IMR-90 (cell line): Measurements from ENCODE around the gene UBXN2A. TPM values are rescaled to one million over a fixed set of nuclear protein-coding genes. Genes with fewer than 3 reads are reported as not detected.

Source experiments
- ATAC-seq: fragments of 200-7000 bp; cut with Tn5 transposase; 2 replicates; pipeline ENCODE4 v1.9.1; 2020; ENCODE audit warnings: low read depth, mild to moderate bottlenecking, moderate library complexity
- BruUV-seq: library from RNA; stranded (reverse); fragments of 400-500 nt; replicated peaks from 2 replicates; lab custom pipeline; 2021; lab: Mats Ljungman, UMichigan
- CTCF ChIA-PET: fragments of 300-600 bp; formaldehyde crosslinking; extraction: SDS; loops from one replicate; lab custom pipeline; 2021; ENCODE audit warnings: antibody characterized with exemption; lab: Yijun Ruan, JAX
- POLR2A ChIA-PET: fragments of 300-600 bp; sonication (Branson Sonifier 250); formaldehyde crosslinking; loops from one replicate; lab custom pipeline; 2022; ENCODE audit warnings: antibody characterized with exemption; ENCODE audit not compliant: unreplicated experiment; lab: Charles Lee
- DNase-seq: peaks from one replicate; pipeline ENCODE4 v3.0.0; 2013
- H2AFZ ChIP-seq: replicated peaks from 2 replicates; pipeline ENCODE3; 2013; ENCODE audit warnings: low read length, mild to moderate bottlenecking; ENCODE audit not compliant: poor library complexity
- H2AK5ac ChIP-seq: 2 replicates; pipeline ENCODE4 v1.6.1; 2013; ENCODE audit warnings: low read depth, low read length, inconsistent platforms
- H2AK9ac ChIP-seq: replicated peaks from 2 replicates; pipeline ENCODE3; 2013; ENCODE audit warnings: mild to moderate bottlenecking, low read depth, low read length, moderate library complexity; ENCODE audit not compliant: poor library complexity
- H2BK120ac ChIP-seq: 2 replicates; pipeline ENCODE4 v1.6.1; 2013; ENCODE audit warnings: low read depth, low read length, inconsistent platforms
- H2BK15ac ChIP-seq: 3 replicates; pipeline ENCODE4 v1.6.1; 2013; ENCODE audit warnings: low read depth, low read length, inconsistent platforms
- H2BK20ac ChIP-seq: 2 replicates; pipeline ENCODE4 v1.6.1; 2013; ENCODE audit warnings: low read depth, mild to moderate bottlenecking, inconsistent platforms, low read length, moderate library complexity
- H2BK5ac ChIP-seq: 2 replicates; pipeline ENCODE4 v1.6.1; 2013; ENCODE audit warnings: mild to moderate bottlenecking, low read depth, low read length, inconsistent platforms; ENCODE audit not compliant: poor library complexity, severe bottlenecking
- H3K14ac ChIP-seq: replicated peaks from 2 replicates; pipeline ENCODE4 v1.6.1; 2013; ENCODE audit warnings: low read depth, low read length, inconsistent platforms
- H3K18ac ChIP-seq: 2 replicates; pipeline ENCODE4 v1.6.1; 2013; ENCODE audit warnings: low read depth, low read length, control low read depth
- H3K23ac ChIP-seq: 2 replicates; pipeline ENCODE4 v1.6.1; 2013; ENCODE audit warnings: low read depth, low read length, inconsistent platforms
- H3K27ac ChIP-seq: 2 replicates; pipeline ENCODE4 v1.5.1; 2013; ENCODE audit warnings: mild to moderate bottlenecking, control low read depth, low read length; ENCODE audit not compliant: insufficient read depth
- H3K27me3 ChIP-seq: 2 replicates; pipeline ENCODE4 v1.6.1; 2013; ENCODE audit warnings: low read length; ENCODE audit not compliant: control insufficient read depth, insufficient read depth
- H3K36me3 ChIP-seq: 2 replicates; pipeline ENCODE4 v1.6.1; 2013; ENCODE audit warnings: low read length, mixed read lengths; ENCODE audit not compliant: control insufficient read depth, insufficient read depth
- H3K4ac ChIP-seq: 2 replicates; pipeline ENCODE4 v1.6.1; 2013; ENCODE audit warnings: low read depth, low read length, inconsistent platforms
- H3K4me1 ChIP-seq: 2 replicates; pipeline ENCODE4 v1.6.1; 2013; ENCODE audit warnings: low read length, mixed read lengths; ENCODE audit not compliant: control insufficient read depth, insufficient read depth
- H3K4me2 ChIP-seq: 2 replicates; pipeline ENCODE4 v1.6.1; 2013; ENCODE audit warnings: low read depth, mild to moderate bottlenecking, control low read depth, low read length, moderate library complexity
- H3K4me3 ChIP-seq: 2 replicates; pipeline ENCODE4 v1.5.1; 2013; ENCODE audit warnings: low read depth, mild to moderate bottlenecking, control low read depth, low read length, moderate library complexity; ENCODE audit not compliant: insufficient read depth
- H3K56ac ChIP-seq: 2 replicates; pipeline ENCODE4 v1.6.1; 2013; ENCODE audit warnings: low read length, inconsistent platforms; ENCODE audit not compliant: insufficient read depth; ENCODE audit errors: extremely low read depth
- H3K79me1 ChIP-seq, 2 experiments: 2 replicates each; pipeline ENCODE4 v1.6.1; 2013; ENCODE audit warnings: low read length in 2 of 2, inconsistent platforms in 1 of 2, low read depth in 1 of 2
- H3K9ac ChIP-seq: 2 replicates; pipeline ENCODE4 v1.6.1; 2013; ENCODE audit warnings: low read depth, low read length, control low read depth
- H3K9me1 ChIP-seq: 2 replicates; pipeline ENCODE4 v1.6.1; 2013; ENCODE audit warnings: low read length, inconsistent platforms; ENCODE audit not compliant: insufficient read depth
- H3K9me3 ChIP-seq: 2 replicates; pipeline ENCODE4 v1.6.1; 2013; ENCODE audit warnings: low read length; ENCODE audit not compliant: control insufficient read depth, insufficient read depth
- H4K20me1 ChIP-seq: 2 replicates; pipeline ENCODE4 v1.6.1; 2013; ENCODE audit warnings: low read length, inconsistent platforms; ENCODE audit not compliant: insufficient read depth
- H4K5ac ChIP-seq: 2 replicates; pipeline ENCODE4 v1.6.1; 2013; ENCODE audit warnings: mild to moderate bottlenecking, low read depth, low read length, control low read depth
- H4K8ac ChIP-seq, 2 experiments: 2 replicates each; pipeline ENCODE4 v1.6.1; 2013; ENCODE audit warnings: low read depth in 2 of 2, low read length in 2 of 2, control low read depth in 1 of 2, inconsistent platforms in 1 of 2
- H4K91ac ChIP-seq: 2 replicates; pipeline ENCODE4 v1.6.1; 2013; ENCODE audit warnings: low read depth, low read length, inconsistent platforms; ENCODE audit not compliant: insufficient read depth
- BHLHE40 ChIP-seq: fragments of 150-350 bp; IDR thresholded peaks from 2 replicates; pipeline ENCODE4 v1.6.1; 2016; ENCODE audit warnings: mild to moderate bottlenecking, low read depth, low read length
- CEBPB ChIP-seq: IDR thresholded peaks from 2 replicates; pipeline ENCODE4 v1.6.1; 2012; ENCODE audit warnings: low read depth, low read length, improper control_type of control experiment
- CHD1 ChIP-seq: IDR thresholded peaks from 2 replicates; pipeline ENCODE4 v1.6.1; 2012; ENCODE audit warnings: low read depth, low read length, improper control_type of control experiment
- MAFK ChIP-seq: IDR thresholded peaks from 2 replicates; pipeline ENCODE4 v1.6.1; 2012; ENCODE audit warnings: low read depth, low read length, improper control_type of control experiment
- MAZ ChIP-seq: IDR thresholded peaks from 2 replicates; pipeline ENCODE4 v1.6.1; 2012; ENCODE audit warnings: low read depth, mild to moderate bottlenecking, low read length, improper control_type of control experiment, moderate library complexity, borderline replicate concordance
- MXI1 ChIP-seq: IDR thresholded peaks from 2 replicates; pipeline ENCODE4 v1.6.1; 2012; ENCODE audit warnings: low read depth, mild to moderate bottlenecking, low read length, moderate library complexity, borderline replicate concordance
- NFE2L2 ChIP-seq: fragments of 150-350 bp; IDR thresholded peaks from 2 replicates; pipeline ENCODE4 v1.6.1; 2016; ENCODE audit warnings: low read depth, mild to moderate bottlenecking, low read length
- POLR2A ChIP-seq: IDR thresholded peaks from 2 replicates; pipeline ENCODE4 v1.6.1; 2012; ENCODE audit warnings: mild to moderate bottlenecking, low read depth, low read length
- RAD21 ChIP-seq: IDR thresholded peaks from 2 replicates; pipeline ENCODE4 v1.6.1; 2012; ENCODE audit warnings: low read length, improper control_type of control experiment
- RCOR1 ChIP-seq: IDR thresholded peaks from 2 replicates; pipeline ENCODE4 v1.6.1; 2012; ENCODE audit warnings: mild to moderate bottlenecking, low read length, improper control_type of control experiment; ENCODE audit not compliant: insufficient replicate concordance
- RFX5 ChIP-seq: IDR thresholded peaks from 2 replicates; pipeline ENCODE4 v1.8.0; 2012; ENCODE audit warnings: low read depth, mild to moderate bottlenecking, low read length, moderate library complexity
- SMC3 ChIP-seq: fragments of 150-350 bp; IDR thresholded peaks from 2 replicates; pipeline ENCODE4 v1.6.1; 2016; ENCODE audit warnings: low read depth, mild to moderate bottlenecking, antibody characterized with exemption, low read length, moderate library complexity
- WGBS, 2 experiments: methylation state at CpG; one replicate each; pipeline versions ENCODE4 v1.1.5 to v1.1.7; 2013; ENCODE audit warnings: missing lambda C conversion rate in 2 of 2; ENCODE audit not compliant: insufficient read length in 1 of 2; ENCODE audit errors: extremely low coverage in 2 of 2; 5-methylcytosine and 5-hydroxymethylcytosine counted together
- dilution Hi-C: fragments of 300-500 bp; cut with HindIII; formaldehyde crosslinking; loops from one replicate; pipeline ENCODE4 v1.14.3; 2018; ENCODE audit warnings: low sequenced_read_pairs; ENCODE audit not compliant: unreplicated experiment
- in situ Hi-C: fragments of 300-500 bp; cut with MboI; formaldehyde crosslinking; loops from 3 replicates; pipeline ENCODE4 v1.14.3; 2019; ENCODE audit warnings: low sequenced_read_pairs, inconsistent platforms, mixed read lengths
- intact Hi-C: fragments of 100-400 bp; cut with micrococcal nuclease; formaldehyde crosslinking; loops from 2 replicates; pipeline ENCODE4 v1.10.0; 2022
- polyA plus RNA-seq, 3 experiments: library from polyadenylated mRNA; depleted of rRNA; stranded (reverse); fragments of >200 nt; gene quantifications; 2 replicates each; pipeline ENCODE4 v1.2.3, GENCODE V29; 2012; ENCODE audit warnings: low replicate concordance in 1 of 3
- total RNA-seq: library from RNA; depleted of rRNA; stranded (reverse); fragments of >200 nt; gene quantifications from 2 replicates; pipeline ENCODE4 v1.2.3, GENCODE V29; 2012
- TF ChIP-seq, protein P1 (sequence below): fragments of 150-350 bp; IDR thresholded peaks from 2 replicates; pipeline ENCODE4 v1.6.1; 2017; ENCODE audit warnings: mild to moderate bottlenecking, antibody characterized with exemption, low read length, low read depth
- TF ChIP-seq, protein P2 (sequence below): conservative IDR thresholded peaks from 2 replicates; pipeline ENCODE4 v1.5.1; 2012; ENCODE audit warnings: mild to moderate bottlenecking, low read depth, low read length, improper control_type of control experiment
- TF ChIP-seq, protein P3 (sequence below): fragments of 150-350 bp; IDR thresholded peaks from 2 replicates; pipeline ENCODE4 v1.6.1; 2016; ENCODE audit warnings: low read depth, mild to moderate bottlenecking, low read length, moderate library complexity, borderline replicate concordance

UBXN2A gene
- total and polyA plus RNA-seq, 2 of the 4 experiments (the other 2 are of a cell fraction), result 4.6 to 7.7 TPM

DNA sequence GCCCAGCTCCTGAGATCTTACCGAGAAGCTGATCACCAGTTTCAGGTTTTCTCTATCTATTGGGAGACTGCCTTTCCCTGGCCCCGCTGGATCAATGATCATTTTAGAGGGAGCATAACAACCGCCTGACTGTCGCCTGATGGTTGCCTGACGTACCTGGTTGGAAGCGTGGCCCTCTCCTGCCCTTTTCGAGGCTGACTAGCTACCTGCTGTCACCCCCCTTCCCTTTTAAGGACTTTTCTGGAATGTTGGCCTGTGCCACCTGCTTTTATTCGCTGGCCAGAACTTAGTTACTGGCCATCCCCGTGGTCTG, 69.1 kb downstream of the UBXN2A start:
- H3K56ac ChIP-seq, result no peak overlapping the region
- no peaks in the 10 kb centered on the region for H3K36me3 ChIP-seq
- no peak overlapping the region for H3K27ac ChIP-seq
- ChIA-PET CTCF (no interaction called here), POLR2A (interaction anchor here (0.6 kb wide), 1 partner anchor 211 kb away, joined by 3 read pairs; no protein-coding TSS in a partner anchor)
- H3K79me1 ChIP-seq, result no peaks in the 10 kb centered on the region; a peak in 1 of 4 replicates
- no peak overlapping the region; the same call in 1 of the 2 replicates for H3K4me2 ChIP-seq
- H3K4me1 ChIP-seq, result peaks cover 1% of the 10 kb centered on the region; the same call in 1 of the 2 replicates
- no peak overlapping the region for H2AK5ac ChIP-seq
- H2BK120ac ChIP-seq, result no peak overlapping the region
- 100% methylated on average over 1 of the region's 9 CpGs; no CpG with 5 or more reads in 1 of the 2 experiments for WGBS, 2 experiments
- no peak overlapping the region for H2BK15ac ChIP-seq
- H3K27me3 ChIP-seq, result peaks cover 8% of the 10 kb centered on the region
- no peak overlapping the region for H4K91ac ChIP-seq
- dilution Hi-C loops, result no loop called here
- no peak overlapping the region for H3K9ac ChIP-seq
- no peaks in the 10 kb centered on the region for H4K20me1 ChIP-seq
- H3K4ac ChIP-seq, result no peak overlapping the region
- BruUV-seq, result no TSS peak
- H3K18ac ChIP-seq, result no peak overlapping the region
- intact Hi-C loops, result no loop called here
- DNase-seq (no peak), ATAC-seq (no peak)
- peak overlapping the region; percentile 44 for H2AK9ac ChIP-seq
- TF ChIP-seq RCOR1 (no peak), RFX5 (no peak), NFE2L2 (no peak), MAZ (no peak), BHLHE40 (no peak), POLR2A (no peak), MXI1 (no peak), SMC3 (no peak), MAFK (no peak), CHD1 (no peak), CEBPB (no peak), RAD21 (no peak)
- TF ChIP-seq, protein P1, sequence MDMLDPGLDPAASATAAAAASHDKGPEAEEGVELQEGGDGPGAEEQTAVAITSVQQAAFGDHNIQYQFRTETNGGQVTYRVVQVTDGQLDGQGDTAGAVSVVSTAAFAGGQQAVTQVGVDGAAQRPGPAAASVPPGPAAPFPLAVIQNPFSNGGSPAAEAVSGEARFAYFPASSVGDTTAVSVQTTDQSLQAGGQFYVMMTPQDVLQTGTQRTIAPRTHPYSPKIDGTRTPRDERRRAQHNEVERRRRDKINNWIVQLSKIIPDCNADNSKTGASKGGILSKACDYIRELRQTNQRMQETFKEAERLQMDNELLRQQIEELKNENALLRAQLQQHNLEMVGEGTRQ, result no peak
- TF ChIP-seq, protein P2, sequence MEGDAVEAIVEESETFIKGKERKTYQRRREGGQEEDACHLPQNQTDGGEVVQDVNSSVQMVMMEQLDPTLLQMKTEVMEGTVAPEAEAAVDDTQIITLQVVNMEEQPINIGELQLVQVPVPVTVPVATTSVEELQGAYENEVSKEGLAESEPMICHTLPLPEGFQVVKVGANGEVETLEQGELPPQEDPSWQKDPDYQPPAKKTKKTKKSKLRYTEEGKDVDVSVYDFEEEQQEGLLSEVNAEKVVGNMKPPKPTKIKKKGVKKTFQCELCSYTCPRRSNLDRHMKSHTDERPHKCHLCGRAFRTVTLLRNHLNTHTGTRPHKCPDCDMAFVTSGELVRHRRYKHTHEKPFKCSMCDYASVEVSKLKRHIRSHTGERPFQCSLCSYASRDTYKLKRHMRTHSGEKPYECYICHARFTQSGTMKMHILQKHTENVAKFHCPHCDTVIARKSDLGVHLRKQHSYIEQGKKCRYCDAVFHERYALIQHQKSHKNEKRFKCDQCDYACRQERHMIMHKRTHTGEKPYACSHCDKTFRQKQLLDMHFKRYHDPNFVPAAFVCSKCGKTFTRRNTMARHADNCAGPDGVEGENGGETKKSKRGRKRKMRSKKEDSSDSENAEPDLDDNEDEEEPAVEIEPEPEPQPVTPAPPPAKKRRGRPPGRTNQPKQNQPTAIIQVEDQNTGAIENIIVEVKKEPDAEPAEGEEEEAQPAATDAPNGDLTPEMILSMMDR, result no peak
- TF ChIP-seq, protein P3, sequence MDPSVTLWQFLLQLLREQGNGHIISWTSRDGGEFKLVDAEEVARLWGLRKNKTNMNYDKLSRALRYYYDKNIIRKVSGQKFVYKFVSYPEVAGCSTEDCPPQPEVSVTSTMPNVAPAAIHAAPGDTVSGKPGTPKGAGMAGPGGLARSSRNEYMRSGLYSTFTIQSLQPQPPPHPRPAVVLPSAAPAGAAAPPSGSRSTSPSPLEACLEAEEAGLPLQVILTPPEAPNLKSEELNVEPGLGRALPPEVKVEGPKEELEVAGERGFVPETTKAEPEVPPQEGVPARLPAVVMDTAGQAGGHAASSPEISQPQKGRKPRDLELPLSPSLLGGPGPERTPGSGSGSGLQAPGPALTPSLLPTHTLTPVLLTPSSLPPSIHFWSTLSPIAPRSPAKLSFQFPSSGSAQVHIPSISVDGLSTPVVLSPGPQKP, result no peak
- no peak overlapping the region for H4K5ac ChIP-seq
- no peak overlapping the region for H2BK20ac ChIP-seq
- H3K14ac ChIP-seq, result no peak overlapping the region
- H3K23ac ChIP-seq, result no peak overlapping the region
- peak overlapping the region; percentile 87 for H2AFZ ChIP-seq
- in situ Hi-C loops, result no loop called here
- H3K9me3 ChIP-seq, result no peaks in the 10 kb centered on the region
- H3K9me1 ChIP-seq, result peaks cover 11% of the 10 kb centered on the region
- no peak overlapping the region for H4K8ac ChIP-seq
- H3K4me3 ChIP-seq, result no peak overlapping the region
- H2BK5ac ChIP-seq, result no peak overlapping the region
